Measurements from ENCODE around the gene C6orf89.
"Not testable (repeated sequence)": the region's sequence is repeated elsewhere in the genome, so short reads cannot be mapped to it uniquely, and the experiment has no call there.

C6orf89 gene

GRCh38 chr6:36925809-36926208 lies 40.1 kb downstream of the C6orf89 start:
- no peak for DNase-seq

- DNase-seq = no peak
These were observed 41.2 kb downstream of the C6orf89 start for GRCh38 chr6:36926708-36927513.

- DNase-seq = no peak
These were observed 42.2 kb downstream of the C6orf89 start for GRCh38 chr6:36927691-36928546.

- DNase-seq = no peak
These were observed 42.8 kb downstream of the C6orf89 start for GRCh38 chr6:36928547-36928918.

GRCh38 chr6:36929152-36929551 lies 43.4 kb downstream of the C6orf89 start:
- no peak for DNase-seq

- no peak for DNase-seq
These were observed 43.9 kb downstream of the C6orf89 start for GRCh38 chr6:36929607-36930006.

- no peak for DNase-seq
These were observed 44.7 kb downstream of the C6orf89 start for GRCh38 chr6:36930483-36930882.

GRCh38 chr6:36933102-36933501 lies 47.4 kb downstream of the C6orf89 start:
- DNase-seq = no peak

- DNase-seq = no peak
These were observed 47.8 kb downstream of the C6orf89 start for GRCh38 chr6:36933519-36933918.

GRCh38 chr6:36934901-36935300 lies 49.1 kb downstream of the C6orf89 start:
- DNase-seq = no peak

GRCh38 chr6:36936824-36937223 lies 51.1 kb downstream of the C6orf89 start:
- DNase-seq = no peak

- DNase-seq = no peak
These were observed 52.1 kb downstream of the C6orf89 start for GRCh38 chr6:36937896-36938295.

- DNase-seq = no peak
These were observed 52.8 kb downstream of the C6orf89 start for GRCh38 chr6:36938536-36938935.

- DNase-seq = not testable (repeated sequence)
These were observed 53.3 kb downstream of the C6orf89 start for GRCh38 chr6:36939005-36939404.

- no peak for DNase-seq
These were observed 54.3 kb downstream of the C6orf89 start for GRCh38 chr6:36940027-36940426.

- not testable (repeated sequence) for DNase-seq
These were observed 55.8 kb downstream of the C6orf89 start for GRCh38 chr6:36941561-36941960.

GRCh38 chr6:36942329-36942728 lies 56.6 kb downstream of the C6orf89 start:
- DNase-seq = not testable (repeated sequence)

GRCh38 chr6:36944650-36945049 lies 58.9 kb downstream of the C6orf89 start:
- DNase-seq = no peak

GRCh38 chr6:36945301-36945700 lies 59.5 kb downstream of the C6orf89 start:
- no peak for DNase-seq

GRCh38 chr6:36946526-36946925 lies 60.8 kb downstream of the C6orf89 start:
- no peak for DNase-seq

- DNase-seq = no peak
These were observed 62.0 kb downstream of the C6orf89 start for GRCh38 chr6:36947570-36948351.

- not testable (repeated sequence) for DNase-seq
These were observed 63.3 kb downstream of the C6orf89 start for GRCh38 chr6:36949076-36949475.

- DNase-seq = no peak
These were observed 63.9 kb downstream of the C6orf89 start for GRCh38 chr6:36949636-36950035.

Data from AML-193 (cell line).